ENCODE results near the gene SIPA1. TPM values are rescaled to one million over a fixed set of nuclear protein-coding genes. Genes with fewer than 3 reads are reported as not detected.
A peak's percentile ranks its signal among the peaks of the same experiment; 100 is the strongest.

The SIPA1 gene
- total RNA-seq, 1 experiment from 2014 or later: 105 TPM

GRCh38 chr11:65661599-65662246 lies 23.8 kb downstream of the SIPA1 start:
- no peak for DNase-seq (ENCODE audit: low read depth, low spot score)
- Histone ChIP-seq H3K9me3 (ENCODE audit: control insufficient read depth in 1 of 2, insufficient read depth in 1 of 2, low read depth in 1 of 2, low read length in 2 of 2) (no peaks in the 10 kb centered on the region), H2AFZ (ENCODE audit: low read depth, low read length, poor library complexity, severe bottlenecking) (no peak overlapping the region), H3K9ac (ENCODE audit: low read length) (peak overlapping the region; percentile 95), H3K4me2 (ENCODE audit: low read length) (peak overlapping the region; percentile 88), H3K36me3 (ENCODE audit: control insufficient read depth in 1 of 2, insufficient read depth in 2 of 2, low read length in 2 of 2) (peaks cover 28 to 45% of the 10 kb centered on the region in 2 experiments), H3K27ac (ENCODE audit: low read depth, low read length) (peak overlapping the region; percentile 95), H3K9me2 (ENCODE audit: insufficient read depth) (no peaks in the 10 kb centered on the region), H3K27me3 (ENCODE audit: insufficient read depth, low read length) (no peaks in the 10 kb centered on the region), H3K4me1 (ENCODE audit: control insufficient read depth in 1 of 2, insufficient read depth in 2 of 2, low read length in 2 of 2) (peaks cover 17 to 24% of the 10 kb centered on the region in 2 experiments), H3K79me2 (ENCODE audit: insufficient read depth, low read length) (peaks cover 46% of the 10 kb centered on the region), H4K20me1 (ENCODE audit: insufficient read depth) (no peaks in the 10 kb centered on the region), H3K4me3 (replicated peaks in 1 of 2; ENCODE audit: low read depth in 1 of 2, low read length in 2 of 2) (peak overlapping the region; percentile 86 to 100)
- TF ChIP-seq EGR1 (IDR thresholded peaks at IDR 0.05; ENCODE audit: low read depth) (no peak), REST (IDR thresholded peaks at IDR 0.05; ENCODE audit: low read depth) (no peak), EZH2phosphoT487 (IDR thresholded peaks at IDR 0.05; ENCODE audit: borderline replicate concordance) (no peak), MAX (IDR thresholded peaks at IDR 0.05) (no peak), CBX3 (IDR thresholded peaks at IDR 0.05; ENCODE audit: low read depth) (no peak), CTCF (IDR thresholded peaks at IDR 0.05 in 2 of 3, conservative IDR thresholded peaks at IDR 0.05 in 1 of 3; ENCODE audit: borderline replicate concordance in 1 of 3, insufficient read depth in 1 of 3, low read depth in 2 of 3, low read length in 2 of 3) (no peak), EZH2 (IDR thresholded peaks at IDR 0.05) (no peak), FOSL1 (IDR thresholded peaks at IDR 0.05; ENCODE audit: low read depth) (no peak), ZNF274 (IDR thresholded peaks at IDR 0.05; ENCODE audit: low read depth, low read length) (no peak), ZFX (IDR thresholded peaks at IDR 0.05) (no peak), ATF3 (IDR thresholded peaks at IDR 0.05) (no peak), RAD21 (IDR thresholded peaks at IDR 0.05; ENCODE audit: low read depth) (no peak), YY1 (IDR thresholded peaks at IDR 0.05; ENCODE audit: extremely low read depth, insufficient replicate concordance, low read depth, low read length) (no peak), ELF1 (IDR thresholded peaks at IDR 0.05; ENCODE audit: borderline replicate concordance, low read depth) (no peak), JUND (IDR thresholded peaks at IDR 0.05) (no peak), ZBTB33 (IDR thresholded peaks at IDR 0.05; ENCODE audit: extremely low read depth, insufficient replicate concordance, low read length) (no peak), POLR2A (IDR thresholded peaks at IDR 0.05; ENCODE audit: borderline replicate concordance, extremely low read depth, insufficient read depth, insufficient read length) (no peak), CEBPB (IDR thresholded peaks at IDR 0.05; ENCODE audit: low read depth) (no peak)
- RAD21 ChIA-PET (ENCODE audit: low non-redundant PET in 1 of 2, low total read pairs in 2 of 2, uncharacterized antibody in 2 of 2, unreplicated experiment in 2 of 2): no interaction called here
- no TSS peak for BruUV-seq (replicated peaks)
- intact Hi-C loops (cut with micrococcal nuclease): no loop called here
- POLR2A ChIA-PET: interaction anchor here (3.1 kb wide), 1 partner anchor 9 kb away, joined by 24 read pairs; no protein-coding TSS in a partner anchor
- no peak for ATAC-seq
- CTCF ChIA-PET: no interaction called here

All from HCT116 (cell line).